GM12864 (cell line): Measurements from ENCODE around the gene TSPEAR.

Source experiments
- DNase-seq: peaks from one replicate; pipeline ENCODE4 v3.0.0-alpha.2; 2011; ENCODE audit warnings: low read depth
- H3K4me3 ChIP-seq: 2 replicates; pipeline ENCODE4 v1.5.1; 2011; ENCODE audit warnings: mild to moderate bottlenecking, low read depth, low read length, control low read depth
- CTCF ChIP-seq: IDR thresholded peaks from 2 replicates; pipeline ENCODE4 v1.5.1; 2011; ENCODE audit warnings: low read depth, mild to moderate bottlenecking, moderate library complexity, low read length, control low read depth, inconsistent platforms; ENCODE audit errors: missing control alignments

The TSPEAR gene

DNA sequence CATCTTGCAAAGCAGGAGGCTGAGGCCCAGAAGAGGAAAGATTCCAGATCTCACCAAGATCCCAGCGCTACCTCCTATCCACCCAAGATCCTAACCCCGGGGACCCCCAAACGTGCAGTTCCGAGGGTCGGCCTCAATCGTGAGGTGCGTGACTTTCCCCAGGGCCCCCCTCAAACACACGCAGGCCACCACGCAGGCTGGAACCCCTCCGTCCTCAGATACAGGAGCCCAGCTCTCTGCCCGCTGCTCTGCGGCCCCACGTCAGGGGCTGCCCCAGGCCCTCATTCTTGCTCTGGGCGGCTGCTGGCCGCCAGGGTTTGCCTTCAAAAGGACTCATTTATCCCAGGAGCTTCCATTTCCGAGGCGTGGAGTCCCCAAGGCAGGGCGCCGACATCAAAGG is 211.3 kb downstream of the TSPEAR start:
- no peak overlapping the region for H3K4me3 ChIP-seq
- DNase-seq = no peak
- no peak for TF ChIP-seq CTCF

DNA sequence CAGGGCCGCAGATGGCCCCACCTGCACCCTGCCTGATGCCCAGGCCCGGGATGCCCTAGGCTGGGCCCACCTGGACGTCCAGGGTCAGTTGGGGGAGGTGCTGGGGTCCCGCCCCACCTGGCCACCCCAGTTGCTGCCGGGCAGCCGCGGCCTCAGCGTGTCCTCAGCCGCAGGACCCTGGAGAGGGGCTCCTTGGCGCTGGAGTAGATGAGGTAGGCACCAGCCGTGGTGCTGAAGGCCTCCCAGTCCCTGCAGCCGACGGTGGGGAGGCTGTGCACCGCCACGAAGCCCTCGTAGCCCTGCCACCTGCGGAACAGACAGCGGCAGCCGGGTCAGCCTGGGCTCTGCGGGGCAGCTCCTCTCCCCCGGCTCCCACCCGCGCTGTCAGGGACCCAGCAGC is 211.7 kb downstream of the TSPEAR start:
- no peak for DNase-seq
- TF ChIP-seq CTCF = no peak

DNA sequence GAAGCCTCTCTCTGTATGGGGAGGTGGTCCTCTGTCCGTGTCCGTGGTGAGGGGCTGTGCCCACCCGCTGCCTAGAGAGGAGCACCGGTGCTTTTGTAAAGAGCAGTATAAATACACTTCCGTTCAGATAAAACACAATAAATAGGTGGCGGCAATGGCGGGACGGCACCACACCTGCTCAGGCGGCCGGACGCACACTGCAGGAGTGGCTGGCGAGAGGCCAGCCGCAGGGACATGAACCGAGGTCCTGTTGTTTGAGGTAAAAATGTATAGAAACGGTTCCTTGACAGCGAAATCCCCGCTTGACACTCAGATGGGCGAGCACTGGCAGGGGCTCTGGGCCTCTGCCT is 212.2 kb downstream of the TSPEAR start:
- no peak for TF ChIP-seq CTCF
- H3K4me3 ChIP-seq = no peak overlapping the region
- no peak for DNase-seq

More for the DNA sequence above, 211.7 kb downstream of the TSPEAR start:
- H3K4me3 ChIP-seq = no peak overlapping the region

DNA sequence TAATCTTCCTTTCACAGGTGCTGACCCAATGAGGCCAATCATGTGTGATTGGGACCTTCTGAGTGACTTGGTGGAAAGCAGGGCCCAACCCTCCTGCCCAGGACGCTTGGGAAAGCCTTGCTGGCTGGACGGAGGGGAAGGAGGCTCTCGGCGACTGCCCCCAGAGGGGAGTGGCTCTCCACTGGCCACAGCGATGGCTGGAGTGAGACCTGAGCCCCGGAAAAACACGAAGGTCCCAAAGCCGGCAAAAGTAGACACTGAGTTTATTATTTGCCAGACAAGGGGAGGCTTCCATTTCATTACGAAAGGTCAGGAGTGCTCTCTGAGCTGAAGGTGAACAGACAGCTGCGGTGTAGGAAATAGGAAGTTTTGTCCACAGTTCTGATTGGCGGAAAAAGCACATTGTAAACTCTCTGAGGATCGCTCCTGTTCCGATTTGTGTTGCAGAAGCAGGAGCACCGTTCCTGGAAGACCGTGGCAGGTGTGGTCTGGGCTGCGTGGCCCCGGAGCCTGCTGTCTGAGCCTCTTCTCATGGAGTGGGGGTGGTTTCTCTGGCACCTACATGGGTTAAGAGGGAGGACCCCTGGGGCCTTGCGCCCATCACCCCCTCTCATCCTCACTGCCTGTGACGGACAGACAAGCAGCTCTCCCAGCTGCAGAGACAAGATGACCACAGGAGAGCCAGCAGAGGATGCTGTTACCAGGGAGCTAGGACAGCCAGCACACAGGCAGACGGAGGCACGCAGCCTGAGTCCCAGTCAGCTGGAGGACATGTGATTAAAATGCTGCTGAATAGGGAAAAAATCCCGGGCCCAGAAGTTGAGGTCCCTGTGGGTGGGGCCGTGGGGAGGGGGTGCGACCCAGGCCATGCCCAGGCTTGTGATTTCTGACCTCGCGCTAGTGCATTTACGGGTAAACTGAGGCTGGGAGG is 212.8 kb downstream of the TSPEAR start:
- TF ChIP-seq CTCF = no peak
- H3K4me3 ChIP-seq = no peak overlapping the region
- DNase-seq = no peak

GRCh38 chr21:44497703-44498126 is 213.7 kb downstream of the TSPEAR start:
- no peak overlapping the region for H3K4me3 ChIP-seq
- no peak for TF ChIP-seq CTCF
- DNase-seq = no peak

DNA sequence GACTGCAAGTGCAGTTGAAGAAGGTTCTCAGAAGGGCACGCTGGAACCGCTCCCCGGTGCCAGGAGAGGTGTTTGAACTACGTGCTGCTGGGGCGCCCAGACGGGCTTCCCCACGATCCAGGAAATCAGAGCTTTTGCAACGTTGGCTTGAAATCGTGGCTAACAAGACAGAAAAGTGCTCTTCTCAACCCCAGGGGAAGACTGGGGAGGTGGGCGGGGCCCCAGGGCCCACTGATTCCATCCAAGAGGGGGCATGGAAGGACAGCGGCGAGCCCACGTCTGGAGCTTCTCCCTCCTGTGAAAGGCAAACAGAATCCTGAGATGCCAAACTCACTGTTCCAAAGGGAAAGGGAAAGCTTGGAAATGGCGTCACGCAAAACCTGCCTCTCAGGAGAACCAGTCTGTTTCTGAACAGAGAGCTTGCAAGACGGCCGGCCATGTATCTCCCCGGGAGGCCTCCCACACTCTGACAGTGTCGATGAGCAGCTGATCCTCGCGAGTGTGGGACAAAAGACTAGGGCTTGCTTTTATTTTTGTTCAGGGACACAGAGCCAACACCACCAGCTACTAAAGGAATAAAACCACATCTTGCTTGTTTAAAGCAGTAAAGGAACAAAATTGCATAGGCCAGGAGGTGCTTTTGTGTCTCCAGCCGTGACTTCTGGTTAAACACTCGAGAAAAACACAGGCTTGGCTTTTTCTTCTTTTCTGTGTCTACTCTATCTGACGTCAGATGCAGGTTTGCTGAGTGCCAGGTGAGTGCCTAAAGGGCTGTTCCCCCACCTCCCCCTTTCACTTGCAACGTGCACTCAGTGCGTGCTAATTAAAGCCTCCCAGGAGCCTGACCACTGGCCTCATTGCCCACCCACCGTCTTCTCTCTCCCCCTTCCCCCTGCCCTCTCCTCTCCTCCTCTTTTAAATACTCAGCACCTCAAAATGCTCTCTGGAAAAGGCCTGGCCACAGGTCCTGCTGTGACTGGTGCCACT is 214.5 kb downstream of the TSPEAR start:
- no peak overlapping the region for H3K4me3 ChIP-seq
- no peak for TF ChIP-seq CTCF
- DNase-seq = no peak
